Parathyroid adenoma (tissue), 2 donors: ENCODE data around the gene NYAP1.

ENCODE experiments used
- H2AFZ ChIP-seq: fragments of 300-600 bp; sonication (generic); one replicate; pipeline ENCODE4 v1.7.0; 2017; ENCODE audit warnings: antibody characterized with exemption, mild to moderate bottlenecking
- H3K27ac ChIP-seq: fragments of 300-600 bp; sonication (generic); one replicate; pipeline ENCODE4 v1.7.0; 2017
- H3K27me3 ChIP-seq: fragments of 300-600 bp; sonication (generic); one replicate; pipeline ENCODE4 v1.7.0; 2017; ENCODE audit warnings: low read length; ENCODE audit not compliant: control insufficient read depth, insufficient read depth
- H3K36me3 ChIP-seq: fragments of 300-600 bp; sonication (generic); one replicate; pipeline ENCODE4 v1.7.0; 2017; ENCODE audit warnings: low read length; ENCODE audit not compliant: control insufficient read depth, insufficient read depth
- H3K4me1 ChIP-seq: fragments of 300-600 bp; sonication (generic); one replicate; pipeline ENCODE4 v1.7.0; 2017; ENCODE audit warnings: control low read depth
- H3K4me2 ChIP-seq: fragments of 300-600 bp; sonication (generic); one replicate; pipeline ENCODE4 v1.7.0; 2017; ENCODE audit warnings: low read length
- H3K4me3 ChIP-seq: fragments of 300-600 bp; sonication (generic); one replicate; pipeline ENCODE4 v1.7.0; 2017; ENCODE audit warnings: low read depth, low read length
- H3K79me2 ChIP-seq: fragments of 300-600 bp; sonication (generic); one replicate; pipeline ENCODE4 v1.7.0; 2017; ENCODE audit warnings: control low read depth
- H3K9ac ChIP-seq: fragments of 300-600 bp; sonication (generic); one replicate; pipeline ENCODE4 v1.7.0; 2017; ENCODE audit warnings: mild to moderate bottlenecking
- H3K9me3 ChIP-seq: fragments of 300-600 bp; sonication (generic); one replicate; pipeline ENCODE4 v1.7.0; 2017; ENCODE audit warnings: low read length; ENCODE audit not compliant: control insufficient read depth
- TF ChIP-seq, protein P1 (sequence below): fragments of 300-600 bp; sonication (generic); IDR thresholded peaks from one replicate; pipeline ENCODE4 v1.7.0; 2017; ENCODE audit warnings: antibody characterized with exemption, mild to moderate bottlenecking
- donor health status: primary hyperparathyroidism.

Gene NYAP1

DNA sequence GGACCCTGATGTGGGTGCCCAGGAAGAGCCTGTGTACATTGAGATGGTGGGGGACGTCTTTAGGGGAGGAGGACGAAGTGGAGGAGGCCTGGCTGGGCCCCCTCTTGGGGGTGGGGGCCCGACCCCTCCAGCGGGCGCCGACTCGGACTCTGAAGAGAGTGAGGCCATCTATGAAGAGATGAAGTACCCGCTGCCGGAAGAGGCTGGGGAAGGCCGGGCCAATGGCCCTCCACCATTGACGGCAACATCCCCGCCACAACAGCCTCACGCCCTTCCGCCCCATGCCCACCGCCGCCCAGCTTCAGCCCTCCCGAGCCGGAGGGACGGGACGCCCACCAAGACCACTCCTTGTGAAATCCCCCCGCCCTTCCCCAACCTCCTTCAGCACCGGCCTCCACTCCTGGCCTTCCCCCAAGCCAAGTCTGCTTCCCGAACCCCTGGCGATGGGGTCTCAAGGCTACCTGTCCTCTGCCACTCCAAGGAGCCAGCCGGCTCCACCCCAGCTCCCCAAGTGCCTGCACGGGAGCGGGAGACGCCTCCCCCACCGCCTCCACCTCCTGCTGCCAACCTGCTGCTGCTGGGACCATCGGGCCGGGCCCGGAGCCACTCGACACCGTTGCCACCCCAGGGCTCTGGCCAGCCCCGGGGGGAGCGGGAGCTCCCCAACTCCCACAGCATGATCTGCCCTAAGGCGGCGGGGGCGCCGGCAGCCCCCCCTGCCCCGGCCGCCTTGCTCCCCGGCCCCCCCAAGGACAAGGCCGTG lies 4.8 kb downstream of the NYAP1 start:
- Histone ChIP-seq H3K27me3 (no peaks in the 10 kb centered on the region), H2AFZ (no peak overlapping the region), H3K9me3 (no peaks in the 10 kb centered on the region), H3K79me2 (no peaks in the 10 kb centered on the region), H3K9ac (no peak overlapping the region), H3K4me1 (no peaks in the 10 kb centered on the region), H3K27ac (no peak overlapping the region), H3K4me3 (no peak overlapping the region), H3K4me2 (no peak overlapping the region), H3K36me3 (no peaks in the 10 kb centered on the region)
- TF ChIP-seq, protein P1, sequence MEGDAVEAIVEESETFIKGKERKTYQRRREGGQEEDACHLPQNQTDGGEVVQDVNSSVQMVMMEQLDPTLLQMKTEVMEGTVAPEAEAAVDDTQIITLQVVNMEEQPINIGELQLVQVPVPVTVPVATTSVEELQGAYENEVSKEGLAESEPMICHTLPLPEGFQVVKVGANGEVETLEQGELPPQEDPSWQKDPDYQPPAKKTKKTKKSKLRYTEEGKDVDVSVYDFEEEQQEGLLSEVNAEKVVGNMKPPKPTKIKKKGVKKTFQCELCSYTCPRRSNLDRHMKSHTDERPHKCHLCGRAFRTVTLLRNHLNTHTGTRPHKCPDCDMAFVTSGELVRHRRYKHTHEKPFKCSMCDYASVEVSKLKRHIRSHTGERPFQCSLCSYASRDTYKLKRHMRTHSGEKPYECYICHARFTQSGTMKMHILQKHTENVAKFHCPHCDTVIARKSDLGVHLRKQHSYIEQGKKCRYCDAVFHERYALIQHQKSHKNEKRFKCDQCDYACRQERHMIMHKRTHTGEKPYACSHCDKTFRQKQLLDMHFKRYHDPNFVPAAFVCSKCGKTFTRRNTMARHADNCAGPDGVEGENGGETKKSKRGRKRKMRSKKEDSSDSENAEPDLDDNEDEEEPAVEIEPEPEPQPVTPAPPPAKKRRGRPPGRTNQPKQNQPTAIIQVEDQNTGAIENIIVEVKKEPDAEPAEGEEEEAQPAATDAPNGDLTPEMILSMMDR, result no peak

DNA sequence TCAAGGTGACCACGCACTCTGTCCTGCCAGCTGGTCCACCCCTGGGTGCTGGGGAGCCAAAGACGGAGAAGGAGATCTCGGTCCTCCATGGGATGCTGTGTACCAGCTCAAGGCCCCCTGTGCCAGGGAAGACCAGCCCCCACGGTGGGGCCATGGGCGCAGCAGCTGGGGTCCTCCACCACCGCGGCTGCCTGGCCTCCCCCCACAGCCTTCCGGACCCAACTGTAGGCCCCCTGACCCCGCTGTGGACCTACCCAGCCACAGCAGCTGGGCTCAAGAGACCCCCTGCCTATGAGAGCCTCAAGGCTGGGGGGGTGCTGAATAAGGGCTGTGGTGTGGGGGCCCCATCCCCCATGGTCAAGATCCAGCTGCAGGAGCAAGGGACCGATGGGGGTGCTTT lies 5.4 kb downstream of the NYAP1 start:
- H3K27me3 ChIP-seq, result no peaks in the 10 kb centered on the region
- H3K4me1 ChIP-seq, result no peaks in the 10 kb centered on the region
- TF ChIP-seq, protein P1, result no peak
- no peak overlapping the region for H3K4me3 ChIP-seq
- H3K9me3 ChIP-seq, result no peaks in the 10 kb centered on the region
- H3K9ac ChIP-seq, result no peak overlapping the region
- H2AFZ ChIP-seq, result no peak overlapping the region
- H3K36me3 ChIP-seq, result no peaks in the 10 kb centered on the region
- H3K4me2 ChIP-seq, result no peak overlapping the region
- H3K27ac ChIP-seq, result no peak overlapping the region
- no peaks in the 10 kb centered on the region for H3K79me2 ChIP-seq

DNA sequence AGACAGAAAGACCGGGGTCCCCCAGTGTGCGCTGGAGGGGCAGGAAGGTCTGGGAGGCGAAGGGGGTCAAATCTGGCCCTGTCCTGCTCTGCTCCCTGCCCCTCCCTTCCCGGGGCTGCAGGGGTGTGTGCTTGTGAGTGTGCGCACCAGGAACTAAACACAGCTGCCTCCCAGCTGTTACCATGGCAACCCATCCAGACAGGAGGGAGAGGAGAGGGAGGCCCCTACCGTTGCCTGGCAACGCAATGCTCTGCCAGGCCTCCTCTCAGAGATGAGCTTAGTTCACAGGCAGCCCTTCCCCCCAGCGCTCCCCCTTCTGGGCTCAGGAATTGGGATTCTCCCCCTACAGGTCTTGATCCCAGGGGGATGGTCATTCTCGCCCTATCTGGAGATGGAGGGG lies 6.1 kb downstream of the NYAP1 start:
- no peaks in the 10 kb centered on the region for H3K9me3 ChIP-seq
- TF ChIP-seq, protein P1, result no peak
- H3K27ac ChIP-seq, result no peak overlapping the region
- no peaks in the 10 kb centered on the region for H3K79me2 ChIP-seq
- H3K4me1 ChIP-seq, result no peaks in the 10 kb centered on the region
- H3K4me3 ChIP-seq, result no peak overlapping the region
- H3K27me3 ChIP-seq, result no peaks in the 10 kb centered on the region
- H3K4me2 ChIP-seq, result no peak overlapping the region
- H3K9ac ChIP-seq, result no peak overlapping the region
- H2AFZ ChIP-seq, result no peak overlapping the region
- H3K36me3 ChIP-seq, result no peaks in the 10 kb centered on the region

DNA sequence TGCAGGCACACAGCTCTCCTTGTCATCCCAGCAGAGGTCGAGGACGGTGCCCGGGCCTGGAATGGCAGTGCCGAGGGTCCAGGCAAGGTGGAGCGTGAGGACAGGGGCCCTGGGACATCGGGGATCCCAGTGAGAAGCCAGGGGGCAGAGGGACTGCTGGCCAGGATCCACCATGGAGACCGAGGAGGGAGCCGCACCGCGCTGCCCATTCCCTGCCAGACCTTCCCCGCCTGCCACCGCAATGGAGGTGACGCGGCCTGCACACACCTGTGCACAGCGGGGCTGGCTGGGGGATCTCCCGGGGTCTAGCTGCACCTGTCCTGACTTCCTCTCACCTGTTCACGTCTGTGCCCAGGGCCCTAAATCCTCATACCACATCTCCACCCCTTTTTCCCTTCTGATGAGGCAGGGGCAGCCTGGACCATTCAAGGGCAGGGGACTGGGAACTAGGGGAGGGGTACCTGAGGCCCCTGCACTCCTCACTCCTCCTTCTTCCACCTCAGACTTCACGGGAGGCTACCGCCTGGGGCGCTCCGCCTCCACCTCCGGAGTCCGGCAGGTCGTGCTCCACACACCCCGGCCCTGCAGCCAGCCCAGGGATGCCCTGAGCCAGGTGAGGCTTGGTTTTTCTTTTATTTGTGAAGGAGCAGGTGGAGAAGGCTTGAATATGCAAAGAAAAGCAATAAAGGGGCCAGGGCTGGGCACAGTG lies 6.9 kb downstream of the NYAP1 start:
- no peaks in the 10 kb centered on the region for H3K4me1 ChIP-seq
- H3K27ac ChIP-seq, result no peak overlapping the region
- no peaks in the 10 kb centered on the region for H3K36me3 ChIP-seq
- no peak overlapping the region for H3K4me2 ChIP-seq
- H3K9me3 ChIP-seq, result no peaks in the 10 kb centered on the region
- no peaks in the 10 kb centered on the region for H3K27me3 ChIP-seq
- H3K9ac ChIP-seq, result no peak overlapping the region
- TF ChIP-seq, protein P1, result no peak
- no peak overlapping the region for H2AFZ ChIP-seq
- H3K79me2 ChIP-seq, result no peaks in the 10 kb centered on the region
- no peak overlapping the region for H3K4me3 ChIP-seq

DNA sequence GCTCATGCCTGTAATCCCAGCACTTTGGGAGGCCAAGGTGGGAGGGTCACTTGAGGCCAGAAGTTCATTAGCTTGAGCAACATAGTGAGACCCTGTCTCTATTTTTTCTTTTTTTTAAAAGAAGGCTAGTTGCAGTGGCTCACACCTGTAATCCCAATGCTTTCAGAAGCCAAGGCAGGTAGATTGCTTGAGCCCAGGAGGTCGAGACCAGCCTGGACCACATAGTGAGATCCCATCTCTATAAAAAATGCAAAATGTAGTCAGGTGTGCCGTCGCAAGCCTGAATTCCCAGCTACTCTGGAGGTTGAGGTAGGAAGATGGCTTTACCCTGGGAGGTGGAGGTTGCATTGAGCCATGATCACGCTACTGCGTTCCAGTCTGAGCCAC lies 7.5 kb downstream of the NYAP1 start:
- Histone ChIP-seq H3K36me3 (no peaks in the 10 kb centered on the region), H3K27me3 (no peaks in the 10 kb centered on the region), H2AFZ (no peak overlapping the region), H3K4me1 (no peaks in the 10 kb centered on the region), H3K9me3 (no peaks in the 10 kb centered on the region), H3K79me2 (no peaks in the 10 kb centered on the region), H3K4me2 (no peak overlapping the region), H3K9ac (no peak overlapping the region), H3K4me3 (no peak overlapping the region), H3K27ac (no peak overlapping the region)
- TF ChIP-seq, protein P1, result no peak
